H9 (cell line): ENCODE measurements around the gene AHNAK2. TPM values are rescaled to one million over a fixed set of nuclear protein-coding genes. Genes with fewer than 3 reads are reported as not detected.

ENCODE experiments used
- DNase-seq: peaks from one replicate; pipeline ENCODE4 v3.0.0-alpha.2; 2017
- H2AFZ ChIP-seq: one replicate; pipeline ENCODE4 v1.6.1; 2013; ENCODE audit warnings: mild to moderate bottlenecking, low read length, control low read depth, moderate library complexity
- H2AK5ac ChIP-seq: 2 replicates; pipeline ENCODE4 v1.6.1; 2013; ENCODE audit warnings: low read length, control low read depth, mixed read lengths; ENCODE audit not compliant: insufficient read length
- H2BK120ac ChIP-seq: one replicate; pipeline ENCODE4 v1.6.1; 2013; ENCODE audit warnings: low read depth, mild to moderate bottlenecking, low read length, control low read depth, inconsistent platforms; ENCODE audit not compliant: poor library complexity, severe bottlenecking
- H2BK12ac ChIP-seq: 2 replicates; pipeline ENCODE4 v1.6.1; 2013; ENCODE audit warnings: low read length, control low read depth, mixed read lengths, low read depth; ENCODE audit not compliant: insufficient read length
- H2BK15ac ChIP-seq: 2 replicates; pipeline ENCODE4 v1.6.1; 2013; ENCODE audit warnings: low read depth, low read length, control low read depth
- H2BK20ac ChIP-seq: one replicate; pipeline ENCODE4 v1.6.1; 2013; ENCODE audit warnings: low read depth, mild to moderate bottlenecking, low read length, control low read depth, inconsistent platforms; ENCODE audit not compliant: poor library complexity, severe bottlenecking
- H2BK5ac ChIP-seq: 2 replicates; pipeline ENCODE4 v1.6.1; 2013; ENCODE audit warnings: low read length, control low read depth, mixed read lengths; ENCODE audit not compliant: insufficient read length
- H3K14ac ChIP-seq: 2 replicates; pipeline ENCODE4 v1.6.1; 2013; ENCODE audit warnings: low read length, control low read depth; ENCODE audit not compliant: insufficient read depth
- H3K18ac ChIP-seq: 2 replicates; pipeline ENCODE4 v1.6.1; 2013; ENCODE audit warnings: low read depth, mild to moderate bottlenecking, mixed read lengths, low read length, control low read depth; ENCODE audit not compliant: insufficient read length
- H3K23ac ChIP-seq: 2 replicates; pipeline ENCODE4 v1.6.1; 2013; ENCODE audit warnings: low read length, control low read depth, mixed read lengths, low read depth; ENCODE audit not compliant: insufficient read length
- H3K23me2 ChIP-seq: 2 replicates; pipeline ENCODE4 v1.6.1; 2013; ENCODE audit warnings: low read depth, mild to moderate bottlenecking, mixed read lengths, low read length, control low read depth; ENCODE audit not compliant: insufficient read length, poor library complexity, severe bottlenecking
- H3K27ac ChIP-seq: 2 replicates; pipeline ENCODE4 v1.5.1; 2013; ENCODE audit warnings: low read length, control low read depth, mixed read lengths, low read depth; ENCODE audit not compliant: insufficient read length
- H3K27me3 ChIP-seq: 2 replicates; pipeline ENCODE4 v1.6.1; 2013; ENCODE audit warnings: low read length, control low read depth, inconsistent platforms; ENCODE audit not compliant: insufficient read depth
- H3K4ac ChIP-seq: 2 replicates; pipeline ENCODE4 v1.6.1; 2013; ENCODE audit warnings: low read depth, mild to moderate bottlenecking, control low read depth, inconsistent platforms, low read length, moderate library complexity
- H3K4me1 ChIP-seq: 2 replicates; pipeline ENCODE4 v1.6.1; 2013; ENCODE audit warnings: low read length, control low read depth, inconsistent platforms; ENCODE audit not compliant: insufficient read depth
- H3K4me2 ChIP-seq: 2 replicates; pipeline ENCODE4 v1.6.1; 2013; ENCODE audit warnings: low read length, control low read depth, mixed read lengths; ENCODE audit not compliant: insufficient read length, insufficient read depth
- H3K56ac ChIP-seq: 2 replicates; pipeline ENCODE4 v1.6.1; 2013; ENCODE audit warnings: low read depth, mild to moderate bottlenecking, mixed read lengths, low read length, control low read depth; ENCODE audit not compliant: insufficient read length
- H3K79me1 ChIP-seq: 2 replicates; pipeline ENCODE4 v1.6.1; 2013; ENCODE audit warnings: low read depth, mild to moderate bottlenecking, moderate library complexity, low read length, control low read depth, inconsistent platforms; ENCODE audit not compliant: insufficient read depth, poor library complexity, severe bottlenecking
- H3K79me2 ChIP-seq: 2 replicates; pipeline ENCODE4 v1.6.1; 2013; ENCODE audit warnings: low read length, control low read depth, inconsistent platforms; ENCODE audit not compliant: insufficient read depth
- H3K9ac ChIP-seq: 2 replicates; pipeline ENCODE4 v1.6.1; 2013; ENCODE audit warnings: low read length, control low read depth, mixed read lengths; ENCODE audit not compliant: insufficient read length; ENCODE audit errors: extremely low read depth
- H3K9me3 ChIP-seq: one replicate; pipeline ENCODE4 v1.6.1; 2013; ENCODE audit warnings: low read depth, low read length, inconsistent platforms; ENCODE audit not compliant: control insufficient read depth
- H3T11ph ChIP-seq: one replicate; pipeline ENCODE4 v1.6.1; 2013; ENCODE audit warnings: mild to moderate bottlenecking, low read length, control low read depth, inconsistent platforms
- H4K20me1 ChIP-seq: one replicate; pipeline ENCODE4 v1.6.1; 2013; ENCODE audit not compliant: control insufficient read depth, insufficient read length, insufficient read depth
- H4K5ac ChIP-seq: 2 replicates; pipeline ENCODE4 v1.6.1; 2013; ENCODE audit warnings: low read depth, mild to moderate bottlenecking, mixed read lengths, low read length, control low read depth; ENCODE audit not compliant: insufficient read length
- H4K8ac ChIP-seq: replicated peaks from 2 replicates; pipeline ENCODE4 v1.6.1; 2013; ENCODE audit warnings: low read length, control low read depth, mixed read lengths, low read depth; ENCODE audit not compliant: insufficient read length
- H4K91ac ChIP-seq: 2 replicates; pipeline ENCODE4 v1.6.1; 2013; ENCODE audit warnings: low read depth, mild to moderate bottlenecking, moderate library complexity, mixed read lengths, low read length, control low read depth; ENCODE audit not compliant: insufficient read length
- H3K27ac Mint-ChIP-seq, 3 experiments: 2 replicates in 2 of 3; 3 replicates in 1 of 3; pipeline ENCODE4 v1.8.0; 2020 to 2021; ENCODE audit warnings: mixed read lengths in 3 of 3, mild to moderate bottlenecking in 1 of 3, moderate library complexity in 1 of 3
- H3K27me3 Mint-ChIP-seq: 2 replicates; pipeline ENCODE4 v1.8.0; 2021; ENCODE audit warnings: low read depth, mild to moderate bottlenecking, moderate library complexity, mixed read lengths
- H3K36me3 Mint-ChIP-seq, 3 experiments: 2 replicates in 2 of 3; 3 replicates in 1 of 3; pipeline ENCODE4 v1.8.0; 2020 to 2021; ENCODE audit warnings: low read depth in 3 of 3, mixed read lengths in 3 of 3; ENCODE audit not compliant: insufficient read depth in 1 of 3
- H3K4me1 Mint-ChIP-seq, 2 experiments: 2 replicates each; pipeline ENCODE4 v1.8.0; 2020; ENCODE audit warnings: mixed read lengths in 2 of 2
- H3K4me3 Mint-ChIP-seq, 2 experiments: 2 replicates in 1 of 2; 3 replicates in 1 of 2; pipeline ENCODE4 v1.8.0; 2020 to 2021; ENCODE audit warnings: mild to moderate bottlenecking in 2 of 2, mixed read lengths in 2 of 2, moderate library complexity in 1 of 2
- H3K9me3 Mint-ChIP-seq, 2 experiments: 2 replicates in 1 of 2; 3 replicates in 1 of 2; pipeline ENCODE4 v1.8.0; 2020; ENCODE audit warnings: mild to moderate bottlenecking in 2 of 2, mixed read lengths in 2 of 2, moderate library complexity in 1 of 2
- CTCF ChIP-seq: fragments of 200-600 bp; sonication (generic); conservative IDR thresholded peaks from 3 replicates; pipeline ENCODE4 v1.8.0; 2021; ENCODE audit warnings: antibody characterized with exemption, mild to moderate bottlenecking
- WGBS: extraction: QIAGEN DNeasy Blood & Tissue Kit; methylation state at CpG from one replicate; pipeline ENCODE4 v1.1.7; 2013; ENCODE audit warnings: missing lambda C conversion rate, low lambda C conversion rate, mixed read lengths; ENCODE audit not compliant: insufficient read length; ENCODE audit errors: extremely low coverage; 5-methylcytosine and 5-hydroxymethylcytosine counted together
- total RNA-seq: library from RNA; stranded (reverse); gene quantifications from 2 replicates; pipeline ENCODE4 v1.2.1, GENCODE V29; 2021

AHNAK2 gene
- total RNA-seq, 1 experiment from 2014 or later: 2.8 TPM

- H3K27me3 Mint-ChIP-seq: peaks cover 20% of the 10 kb centered on the region
- Histone ChIP-seq H3K9ac (no peak overlapping the region), H2BK12ac (no peak overlapping the region), H2AK5ac (no peak overlapping the region), H3T11ph (no peak overlapping the region), H2BK5ac (no peak overlapping the region), H3K14ac (no peak overlapping the region), H3K9me3 (no peaks in the 10 kb centered on the region), H3K4me2 (no peak overlapping the region), H3K56ac (no peak overlapping the region), H3K79me2 (no peaks in the 10 kb centered on the region), H3K18ac (no peak overlapping the region), H2BK20ac (no peak overlapping the region), H4K8ac (no peak overlapping the region), H3K23me2 (no peaks in the 10 kb centered on the region), H3K79me1 (no peaks in the 10 kb centered on the region), H3K4me1 (no peaks in the 10 kb centered on the region), H4K91ac (no peak overlapping the region), H2AFZ (no peak overlapping the region), H2BK15ac (no peak overlapping the region), H3K4ac (no peak overlapping the region), H4K20me1 (no peaks in the 10 kb centered on the region), H3K27me3 (no peaks in the 10 kb centered on the region), H4K5ac (no peak overlapping the region), H2BK120ac (no peak overlapping the region), H3K27ac (no peak overlapping the region), H3K23ac (no peak overlapping the region)
- peak overlapping the region in 1 of 3 experiments; percentile 58; a peak in 1 of 7 replicates for H3K27ac Mint-ChIP-seq
- peak; percentile 26 for DNase-seq
- peaks cover 2 to 8% of the 10 kb centered on the region in 2 experiments for H3K4me1 Mint-ChIP-seq
- no peak overlapping the region for H3K4me3 Mint-ChIP-seq
- TF ChIP-seq CTCF: no peak
- no peaks in the 10 kb centered on the region for H3K9me3 Mint-ChIP-seq
- no peaks in the 10 kb centered on the region for H3K36me3 Mint-ChIP-seq
- WGBS: no CpG with 5 or more reads among the region's 34 CpGs
Measured at GRCh38 chr14:104895786-104896661, 82.2 kb downstream of the AHNAK2 start.
